GM23338 (cell line): ENCODE results near the gene CAMTA1. TPM values are rescaled to one million over a fixed set of nuclear protein-coding genes. Genes with fewer than 3 reads are reported as not detected.

Experiments used
- ATAC-seq: fragments of 200-7000 bp; cut with Tn5 transposase; 3 replicates; pipeline ENCODE4 v1.9.1; 2020
- DNase-seq: peaks from one replicate; pipeline ENCODE4 v3.0.0-alpha.2; 2015; ENCODE audit warnings: low spot score
- H2AFZ ChIP-seq: fragments of 200-600 bp; sonication (generic); 2 replicates; pipeline ENCODE4 v1.8.0; 2016; ENCODE audit warnings: antibody characterized with exemption, mild to moderate bottlenecking, moderate library complexity
- H3F3A ChIP-seq: fragments of 200-600 bp; sonication (generic); replicated peaks from 2 replicates; pipeline ENCODE4 v1.8.0; 2017; ENCODE audit warnings: antibody characterized with exemption, mixed run types, low read depth
- H3K27ac ChIP-seq: fragments of 200-600 bp; sonication (generic); 2 replicates; pipeline ENCODE4 v1.6.1; 2016; ENCODE audit warnings: low read depth
- H3K27me3 ChIP-seq: fragments of 200-600 bp; sonication (generic); 2 replicates; pipeline ENCODE4 v1.8.0; 2016; ENCODE audit warnings: mild to moderate bottlenecking, mixed run types, moderate library complexity; ENCODE audit not compliant: insufficient read depth
- H3K36me3 ChIP-seq: fragments of 200-600 bp; sonication (generic); 2 replicates; pipeline ENCODE4 v1.8.0; 2016; ENCODE audit warnings: mild to moderate bottlenecking; ENCODE audit not compliant: insufficient read depth
- H3K4me1 ChIP-seq: fragments of 200-600 bp; sonication (generic); 2 replicates; pipeline ENCODE4 v1.8.0; 2016; ENCODE audit warnings: mild to moderate bottlenecking, moderate library complexity; ENCODE audit not compliant: insufficient read depth
- H3K4me2 ChIP-seq: fragments of 200-600 bp; sonication (generic); 2 replicates; pipeline ENCODE4 v1.7.1; 2017; ENCODE audit warnings: mixed run types
- H3K4me3 ChIP-seq: fragments of 200-600 bp; sonication (generic); 2 replicates; pipeline ENCODE4 v1.6.1; 2016; ENCODE audit warnings: mixed run types
- H3K79me2 ChIP-seq: fragments of 200-600 bp; sonication (generic); replicated peaks from 2 replicates; pipeline ENCODE4 v1.8.0; 2017; ENCODE audit warnings: mild to moderate bottlenecking; ENCODE audit not compliant: insufficient read depth
- H3K9me2 ChIP-seq: fragments of 200-600 bp; sonication (generic); 2 replicates; pipeline ENCODE4 v1.8.0; 2017; ENCODE audit not compliant: insufficient read depth
- H4K20me1 ChIP-seq: fragments of 200-600 bp; sonication (generic); replicated peaks from 2 replicates; pipeline ENCODE4 v1.8.0; 2017; ENCODE audit warnings: mild to moderate bottlenecking; ENCODE audit not compliant: insufficient read depth
- H3K27ac Mint-ChIP-seq: 2 replicates; pipeline ENCODE4 v1.8.0; 2020; ENCODE audit warnings: inconsistent platforms, mild to moderate bottlenecking, moderate library complexity, mixed read lengths
- H3K27me3 Mint-ChIP-seq: 3 replicates; pipeline ENCODE4 v1.8.0; 2022; ENCODE audit warnings: low read depth, mild to moderate bottlenecking, moderate library complexity, mixed read lengths, inconsistent platforms; ENCODE audit not compliant: insufficient read depth, poor library complexity
- H3K36me3 Mint-ChIP-seq: 3 replicates; pipeline ENCODE4 v1.8.0; 2021; ENCODE audit warnings: low read depth, mild to moderate bottlenecking, inconsistent platforms, moderate library complexity, mixed read lengths
- H3K4me1 Mint-ChIP-seq: 3 replicates; pipeline ENCODE4 v1.8.0; 2020; ENCODE audit warnings: mild to moderate bottlenecking, inconsistent platforms, mixed read lengths
- H3K4me3 Mint-ChIP-seq: 3 replicates; pipeline ENCODE4 v1.8.0; 2021; ENCODE audit warnings: moderate library complexity, mild to moderate bottlenecking, inconsistent platforms, mixed read lengths
- H3K9me3 Mint-ChIP-seq: 3 replicates; pipeline ENCODE4 v1.8.0; 2020; ENCODE audit warnings: moderate library complexity, mild to moderate bottlenecking, inconsistent platforms, mixed read lengths
- CREB1 ChIP-seq: fragments of 250-450 bp; sonication (Bioruptor Pico); IDR thresholded peaks from 2 replicates; pipeline ENCODE4 v1.5.0; 2020; ENCODE audit warnings: low read depth, mild to moderate bottlenecking, moderate library complexity
- EZH2 ChIP-seq: fragments of 200-600 bp; sonication (generic); IDR thresholded peaks from one replicate; pipeline ENCODE4 v1.8.0; 2017; ENCODE audit warnings: antibody characterized with exemption, mild to moderate bottlenecking, low read depth; ENCODE audit not compliant: unreplicated experiment
- EZH2phosphoT487 ChIP-seq: fragments of 200-600 bp; sonication (generic); IDR thresholded peaks from one replicate; pipeline ENCODE4 v1.8.1; 2018; ENCODE audit warnings: antibody characterized with exemption; ENCODE audit not compliant: unreplicated experiment
- JUNB ChIP-seq: IDR thresholded peaks from one replicate; pipeline ENCODE4 v1.6.1; 2016; ENCODE audit warnings: antibody characterized with exemption; ENCODE audit not compliant: unreplicated experiment
- NANOG ChIP-seq: IDR thresholded peaks from 2 replicates; pipeline ENCODE4 v1.6.1; 2016; ENCODE audit warnings: antibody characterized with exemption, borderline replicate concordance
- POLR2AphosphoS5 ChIP-seq: IDR thresholded peaks from 2 replicates; pipeline ENCODE4 v1.6.1; 2016; ENCODE audit warnings: antibody characterized with exemption, low read depth
- STAT1 ChIP-seq: IDR thresholded peaks from one replicate; pipeline ENCODE4 v1.6.1; 2016; ENCODE audit warnings: antibody characterized with exemption; ENCODE audit not compliant: unreplicated experiment
- ZNF114 ChIP-seq: fragments of 250-450 bp; sonication (Bioruptor Pico); IDR thresholded peaks from 2 replicates; pipeline ENCODE4 v1.5.0; 2020; ENCODE audit warnings: mild to moderate bottlenecking, moderate library complexity
- ZNF331 ChIP-seq: fragments of 250-450 bp; sonication (Bioruptor Pico); IDR thresholded peaks from 2 replicates; pipeline ENCODE4 v1.5.0; 2020; ENCODE audit warnings: low read depth, mild to moderate bottlenecking, moderate library complexity
- polyA plus RNA-seq: library from polyadenylated mRNA; unstranded; fragments of >200 nt; fragmentation: Nextera tagmentation; extraction: Ambion mirVana; gene quantifications from 2 replicates; pipeline ENCODE4 v1.2.1, GENCODE V29; 2016
- total RNA-seq: library from RNA; depleted of rRNA; stranded (reverse); fragments of >200 nt; shearing (Covaris generic); gene quantifications from 2 replicates; pipeline ENCODE4 v1.2.3, GENCODE V29; 2014
- TF ChIP-seq, protein P1 (sequence below), 2 experiments: fragments of 200-600 bp in 1 of 2; sonication (generic) in 1 of 2; conservative IDR thresholded peaks; 2 replicates each; pipeline versions ENCODE4 v1.5.1 to v1.6.1; 2016 to 2017; ENCODE audit warnings: antibody characterized with exemption in 2 of 2, low read depth in 2 of 2, mild to moderate bottlenecking in 2 of 2, moderate library complexity in 1 of 2
- TF ChIP-seq, protein P2 (sequence below): IDR thresholded peaks from 2 replicates; pipeline ENCODE4 v1.6.1; 2016; ENCODE audit warnings: antibody characterized with exemption
- TF ChIP-seq, protein P3 (sequence below): IDR thresholded peaks from one replicate; pipeline ENCODE4 v1.6.1; 2018; ENCODE audit warnings: antibody characterized with exemption; ENCODE audit not compliant: unreplicated experiment

The CAMTA1 gene
- total and polyA plus RNA-seq, 2 experiments from 2014 or later = 115 to 519 TPM

DNA sequence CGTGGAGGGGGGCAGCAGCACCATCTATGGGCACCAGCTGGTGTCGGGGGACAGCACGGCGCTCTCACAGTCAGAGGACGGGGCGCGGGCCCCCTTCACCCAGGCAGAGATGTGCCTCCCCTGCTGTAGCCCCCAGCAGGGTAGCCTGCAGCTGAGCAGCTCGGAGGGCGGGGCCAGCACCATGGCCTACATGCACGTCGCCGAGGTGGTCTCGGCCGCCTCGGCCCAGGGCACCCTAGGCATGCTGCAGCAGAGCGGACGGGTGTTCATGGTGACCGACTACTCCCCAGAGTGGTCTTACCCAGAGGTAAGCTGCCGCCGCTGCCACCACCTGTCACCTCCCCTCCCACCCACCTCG is 879.6 kb downstream of the CAMTA1 start:
- Histone ChIP-seq H3K4me1 (peaks cover 2% of the 10 kb centered on the region; the same call in 1 of the 2 replicates), H3K4me3 (no peak overlapping the region), H3K79me2 (no peaks in the 10 kb centered on the region), H3F3A (no peaks in the 10 kb centered on the region), H4K20me1 (no peaks in the 10 kb centered on the region), H3K9me2 (no peaks in the 10 kb centered on the region), H3K4me2 (no peak overlapping the region), H3K27me3 (no peaks in the 10 kb centered on the region), H3K27ac (no peak overlapping the region), H3K36me3 (no peaks in the 10 kb centered on the region), H2AFZ (no peak overlapping the region)
- no peak overlapping the region for H3K27ac Mint-ChIP-seq
- TF ChIP-seq CREB1 = no peak
- no peak for TF ChIP-seq EZH2
- no peak for TF ChIP-seq JUNB
- TF ChIP-seq NANOG = no peak
- TF ChIP-seq, protein P1, sequence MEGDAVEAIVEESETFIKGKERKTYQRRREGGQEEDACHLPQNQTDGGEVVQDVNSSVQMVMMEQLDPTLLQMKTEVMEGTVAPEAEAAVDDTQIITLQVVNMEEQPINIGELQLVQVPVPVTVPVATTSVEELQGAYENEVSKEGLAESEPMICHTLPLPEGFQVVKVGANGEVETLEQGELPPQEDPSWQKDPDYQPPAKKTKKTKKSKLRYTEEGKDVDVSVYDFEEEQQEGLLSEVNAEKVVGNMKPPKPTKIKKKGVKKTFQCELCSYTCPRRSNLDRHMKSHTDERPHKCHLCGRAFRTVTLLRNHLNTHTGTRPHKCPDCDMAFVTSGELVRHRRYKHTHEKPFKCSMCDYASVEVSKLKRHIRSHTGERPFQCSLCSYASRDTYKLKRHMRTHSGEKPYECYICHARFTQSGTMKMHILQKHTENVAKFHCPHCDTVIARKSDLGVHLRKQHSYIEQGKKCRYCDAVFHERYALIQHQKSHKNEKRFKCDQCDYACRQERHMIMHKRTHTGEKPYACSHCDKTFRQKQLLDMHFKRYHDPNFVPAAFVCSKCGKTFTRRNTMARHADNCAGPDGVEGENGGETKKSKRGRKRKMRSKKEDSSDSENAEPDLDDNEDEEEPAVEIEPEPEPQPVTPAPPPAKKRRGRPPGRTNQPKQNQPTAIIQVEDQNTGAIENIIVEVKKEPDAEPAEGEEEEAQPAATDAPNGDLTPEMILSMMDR (conservative IDR thresholded peaks at IDR 0.05; ENCODE audit: low read depth in 2 of 2) = no peak
- TF ChIP-seq, protein P2, sequence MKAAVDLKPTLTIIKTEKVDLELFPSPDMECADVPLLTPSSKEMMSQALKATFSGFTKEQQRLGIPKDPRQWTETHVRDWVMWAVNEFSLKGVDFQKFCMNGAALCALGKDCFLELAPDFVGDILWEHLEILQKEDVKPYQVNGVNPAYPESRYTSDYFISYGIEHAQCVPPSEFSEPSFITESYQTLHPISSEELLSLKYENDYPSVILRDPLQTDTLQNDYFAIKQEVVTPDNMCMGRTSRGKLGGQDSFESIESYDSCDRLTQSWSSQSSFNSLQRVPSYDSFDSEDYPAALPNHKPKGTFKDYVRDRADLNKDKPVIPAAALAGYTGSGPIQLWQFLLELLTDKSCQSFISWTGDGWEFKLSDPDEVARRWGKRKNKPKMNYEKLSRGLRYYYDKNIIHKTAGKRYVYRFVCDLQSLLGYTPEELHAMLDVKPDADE = no peak
- TF ChIP-seq ZNF331 (CRISPR knock-in tag) = no peak
- TF ChIP-seq STAT1 = no peak
- TF ChIP-seq EZH2phosphoT487 = no peak
- TF ChIP-seq POLR2AphosphoS5 = no peak
- no peak for TF ChIP-seq ZNF114 (CRISPR knock-in tag)
- no peaks in the 10 kb centered on the region for H3K36me3 Mint-ChIP-seq
- peaks cover 12% of the 10 kb centered on the region; the same call in 2 of the 3 replicates for H3K4me1 Mint-ChIP-seq
- H3K9me3 Mint-ChIP-seq = no peaks in the 10 kb centered on the region
- DNase-seq = no peak
- no peak for ATAC-seq
- H3K4me3 Mint-ChIP-seq = no peak overlapping the region
- H3K27me3 Mint-ChIP-seq = peaks cover 5% of the 10 kb centered on the region

DNA sequence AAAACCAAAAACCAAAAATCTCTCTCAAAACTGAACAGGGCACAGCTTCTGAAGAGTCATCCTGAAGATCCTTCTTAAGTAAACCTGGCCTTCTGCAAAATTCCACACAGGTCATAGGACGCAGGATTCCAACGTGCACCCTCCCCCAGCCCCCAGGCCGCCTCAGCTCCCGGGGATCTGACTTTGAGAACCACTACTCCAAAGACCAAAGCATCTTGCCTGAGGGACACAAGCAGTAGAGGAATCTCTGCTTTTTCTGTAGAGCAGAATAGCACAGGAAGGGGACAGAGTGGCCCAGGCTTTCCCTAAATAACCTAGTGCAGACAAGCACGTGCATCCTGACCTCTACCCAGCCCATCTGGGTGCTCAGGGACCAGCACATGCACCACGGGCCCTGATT is 881.0 kb downstream of the CAMTA1 start:
- Mint-ChIP-seq H3K9me3 (no peaks in the 10 kb centered on the region), H3K4me3 (no peak overlapping the region), H3K36me3 (no peaks in the 10 kb centered on the region), H3K27ac (no peak overlapping the region; the same call in 1 of the 2 replicates), H3K27me3 (peaks cover 6% of the 10 kb centered on the region), H3K4me1 (peaks cover 18% of the 10 kb centered on the region)
- Histone ChIP-seq H3K27ac (no peak overlapping the region), H3K9me2 (no peaks in the 10 kb centered on the region), H3K4me1 (peaks cover 10% of the 10 kb centered on the region), H3K4me3 (no peak overlapping the region), H3F3A (no peaks in the 10 kb centered on the region), H2AFZ (no peak overlapping the region), H3K27me3 (no peaks in the 10 kb centered on the region), H3K4me2 (no peak overlapping the region), H4K20me1 (no peaks in the 10 kb centered on the region), H3K79me2 (no peaks in the 10 kb centered on the region), H3K36me3 (no peaks in the 10 kb centered on the region)
- no peak for ATAC-seq
- DNase-seq = no peak
- TF ChIP-seq POLR2AphosphoS5 (no peak), STAT1 (no peak), NANOG (no peak), EZH2phosphoT487 (no peak)
- TF ChIP-seq, protein P1 (conservative IDR thresholded peaks at IDR 0.05; ENCODE audit: low read depth in 2 of 2) = no peak
- TF ChIP-seq, protein P3, sequence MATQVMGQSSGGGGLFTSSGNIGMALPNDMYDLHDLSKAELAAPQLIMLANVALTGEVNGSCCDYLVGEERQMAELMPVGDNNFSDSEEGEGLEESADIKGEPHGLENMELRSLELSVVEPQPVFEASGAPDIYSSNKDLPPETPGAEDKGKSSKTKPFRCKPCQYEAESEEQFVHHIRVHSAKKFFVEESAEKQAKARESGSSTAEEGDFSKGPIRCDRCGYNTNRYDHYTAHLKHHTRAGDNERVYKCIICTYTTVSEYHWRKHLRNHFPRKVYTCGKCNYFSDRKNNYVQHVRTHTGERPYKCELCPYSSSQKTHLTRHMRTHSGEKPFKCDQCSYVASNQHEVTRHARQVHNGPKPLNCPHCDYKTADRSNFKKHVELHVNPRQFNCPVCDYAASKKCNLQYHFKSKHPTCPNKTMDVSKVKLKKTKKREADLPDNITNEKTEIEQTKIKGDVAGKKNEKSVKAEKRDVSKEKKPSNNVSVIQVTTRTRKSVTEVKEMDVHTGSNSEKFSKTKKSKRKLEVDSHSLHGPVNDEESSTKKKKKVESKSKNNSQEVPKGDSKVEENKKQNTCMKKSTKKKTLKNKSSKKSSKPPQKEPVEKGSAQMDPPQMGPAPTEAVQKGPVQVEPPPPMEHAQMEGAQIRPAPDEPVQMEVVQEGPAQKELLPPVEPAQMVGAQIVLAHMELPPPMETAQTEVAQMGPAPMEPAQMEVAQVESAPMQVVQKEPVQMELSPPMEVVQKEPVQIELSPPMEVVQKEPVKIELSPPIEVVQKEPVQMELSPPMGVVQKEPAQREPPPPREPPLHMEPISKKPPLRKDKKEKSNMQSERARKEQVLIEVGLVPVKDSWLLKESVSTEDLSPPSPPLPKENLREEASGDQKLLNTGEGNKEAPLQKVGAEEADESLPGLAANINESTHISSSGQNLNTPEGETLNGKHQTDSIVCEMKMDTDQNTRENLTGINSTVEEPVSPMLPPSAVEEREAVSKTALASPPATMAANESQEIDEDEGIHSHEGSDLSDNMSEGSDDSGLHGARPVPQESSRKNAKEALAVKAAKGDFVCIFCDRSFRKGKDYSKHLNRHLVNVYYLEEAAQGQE = no peak
